Upper lobe of right lung (tissue), 1 donor: Measurements from ENCODE around the gene SYNJ2. TPM values are rescaled to one million over a fixed set of nuclear protein-coding genes. Genes with fewer than 3 reads are reported as not detected.
A peak's percentile ranks its signal among the peaks of the same experiment; 100 is the strongest.

Experiments
- ATAC-seq: fragments of 200-7000 bp; cut with Tn5 transposase; one replicate; pipeline ENCODE4 v1.9.1; 2020; ENCODE audit warnings: mild to moderate bottlenecking, moderate library complexity
- DNase-seq: peaks from one replicate; pipeline ENCODE4 v3.0.0-alpha.2; 2020
- H3K27ac ChIP-seq: fragments of 200-600 bp; one replicate; pipeline ENCODE4 v1.8.0; 2022
- H3K27me3 ChIP-seq: fragments of 200-600 bp; one replicate; pipeline ENCODE4 v1.8.0; 2022; ENCODE audit warnings: mild to moderate bottlenecking
- H3K36me3 ChIP-seq: fragments of 200-600 bp; one replicate; pipeline ENCODE4 v1.8.0; 2022
- H3K4me1 ChIP-seq: fragments of 200-600 bp; one replicate; pipeline ENCODE4 v1.8.0; 2022
- H3K4me3 ChIP-seq: fragments of 200-600 bp; one replicate; pipeline ENCODE4 v1.8.0; 2022; ENCODE audit warnings: mild to moderate bottlenecking
- H3K9me3 ChIP-seq: fragments of 200-600 bp; one replicate; pipeline ENCODE4 v1.8.0; 2022
- CTCF ChIP-seq: fragments of 200-600 bp; IDR thresholded peaks from one replicate; pipeline ENCODE4 v1.8.0; 2022; ENCODE audit warnings: antibody characterized with exemption
- intact Hi-C: fragments of 100-400 bp; cut with DNase I; formaldehyde crosslinking; loops from one replicate; pipeline ENCODE4 v1.11.0; 2022
- total RNA-seq: library from RNA; stranded (reverse); fragmentation: NEBNext Ultra II Directional; extraction: Animal tissue kit (Norgen Biotek cat#: 25700); gene quantifications from one replicate; pipeline ENCODE4 v1.2.1, GENCODE V29; 2021
- donor health status: DM: no; HTN: yes; CAD: no; lungs with severe emphysema.

SYNJ2 gene
- total RNA-seq, 1 donor from 2014 or later: 7.2 TPM

GRCh38 chr6:158038291-158039177 is 56.9 kb downstream of the SYNJ2 start:
- Histone ChIP-seq H3K27me3 (no peaks in the 10 kb centered on the region), H3K27ac (no peak overlapping the region), H3K4me3 (no peak overlapping the region), H3K36me3 (no peaks in the 10 kb centered on the region), H3K9me3 (no peaks in the 10 kb centered on the region), H3K4me1 (peaks cover 17% of the 10 kb centered on the region)
- intact Hi-C loops: no loop called here
- peak; percentile 54 for DNase-seq
- no peak for ATAC-seq
- TF ChIP-seq CTCF: no peak

- TF ChIP-seq CTCF: no peak
- H3K27ac ChIP-seq: no peak overlapping the region
- H3K4me3 ChIP-seq: no peak overlapping the region
- H3K27me3 ChIP-seq: no peaks in the 10 kb centered on the region
- no peaks in the 10 kb centered on the region for H3K36me3 ChIP-seq
- intact Hi-C loops: no loop called here
- peaks cover 17% of the 10 kb centered on the region for H3K4me1 ChIP-seq
- ATAC-seq (no peak), DNase-seq (peak; percentile 40)
- no peaks in the 10 kb centered on the region for H3K9me3 ChIP-seq
Observed at GRCh38 chr6:158039178-158039557, 57.5 kb downstream of the SYNJ2 start.

GRCh38 chr6:158039571-158040050 is 57.9 kb downstream of the SYNJ2 start:
- TF ChIP-seq CTCF: no peak
- intact Hi-C loops: no loop called here
- DNase-seq (peak; percentile 51), ATAC-seq (peak; percentile 3)
- Histone ChIP-seq H3K36me3 (no peaks in the 10 kb centered on the region), H3K27me3 (no peaks in the 10 kb centered on the region), H3K9me3 (no peaks in the 10 kb centered on the region), H3K27ac (no peak overlapping the region), H3K4me3 (no peak overlapping the region), H3K4me1 (peaks cover 17% of the 10 kb centered on the region)

- Histone ChIP-seq H3K4me1 (peaks cover 17% of the 10 kb centered on the region), H3K27me3 (no peaks in the 10 kb centered on the region), H3K27ac (no peak overlapping the region), H3K4me3 (no peak overlapping the region), H3K36me3 (no peaks in the 10 kb centered on the region), H3K9me3 (no peaks in the 10 kb centered on the region)
- peak; percentile 29 for ATAC-seq
- no peak for TF ChIP-seq CTCF
- intact Hi-C loops: no loop called here
- peak; percentile 9 for DNase-seq
Observed at GRCh38 chr6:158040051-158040803, 58.6 kb downstream of the SYNJ2 start.

GRCh38 chr6:158040804-158041347 is 59.2 kb downstream of the SYNJ2 start:
- no peaks in the 10 kb centered on the region for H3K36me3 ChIP-seq
- no peak overlapping the region for H3K27ac ChIP-seq
- H3K4me3 ChIP-seq: no peak overlapping the region
- DNase-seq (peak; percentile 28), ATAC-seq (no peak)
- no peaks in the 10 kb centered on the region for H3K9me3 ChIP-seq
- no peak for TF ChIP-seq CTCF
- no peaks in the 10 kb centered on the region for H3K27me3 ChIP-seq
- peaks cover 17% of the 10 kb centered on the region for H3K4me1 ChIP-seq
- intact Hi-C loops: no loop called here
